Keratinocyte (primary cell): ENCODE measurements around the gene ZNF526. TPM values are rescaled to one million over a fixed set of nuclear protein-coding genes. Genes with fewer than 3 reads are reported as not detected.

Experiments used
- DNase-seq: peaks from one replicate; pipeline ENCODE4 v3.0.0-alpha.2; 2011; ENCODE audit warnings: low read depth, missing footprints, low spot score
- FAIRE-seq: peaks from 2 replicates; lab custom pipeline; 2011; peaks lifted over from hg19 to GRCh38; lab: Jason Lieb, UNC
- H2AFZ ChIP-seq: 2 replicates; pipeline ENCODE4 v1.6.0; 2012; ENCODE audit warnings: low read length, control low read depth, inconsistent platforms; ENCODE audit not compliant: control insufficient read depth
- H3K27ac ChIP-seq: 2 replicates; pipeline ENCODE4 v1.5.1; 2011; ENCODE audit warnings: low read length; ENCODE audit not compliant: control insufficient read depth, insufficient read depth
- H3K27me3 ChIP-seq: 3 replicates; pipeline ENCODE4 v1.6.0; 2011; ENCODE audit warnings: low read length; ENCODE audit not compliant: control insufficient read depth, insufficient read depth; ENCODE audit errors: extremely low read depth
- H3K36me3 ChIP-seq, 2 experiments: 2 replicates in 1 of 2; 3 replicates in 1 of 2; pipeline ENCODE4 v1.5.1; 2011; ENCODE audit warnings: low read length in 2 of 2, mild to moderate bottlenecking in 1 of 2; ENCODE audit not compliant: control insufficient read depth in 2 of 2, insufficient read depth in 2 of 2; ENCODE audit errors: extremely low read depth in 1 of 2
- H3K4me1 ChIP-seq: 3 replicates; pipeline ENCODE4 v1.5.1; 2011; ENCODE audit warnings: low read length; ENCODE audit not compliant: control insufficient read depth, insufficient read depth; ENCODE audit errors: extremely low read depth
- H3K4me2 ChIP-seq: 3 replicates; pipeline ENCODE4 v1.6.0; 2011; ENCODE audit warnings: low read depth, low read length; ENCODE audit not compliant: control insufficient read depth, insufficient read depth; ENCODE audit errors: extremely low read depth
- H3K4me3 ChIP-seq, 3 experiments: fragments of 200-600 bp in 1 of 3; sonication (generic) in 1 of 3; 2 replicates in 2 of 3; 3 replicates in 1 of 3; pipeline ENCODE4 v1.5.1; 2011 to 2016; ENCODE audit warnings: low read length in 3 of 3, mild to moderate bottlenecking in 3 of 3, control low read depth in 2 of 3, inconsistent platforms in 1 of 3, low read depth in 1 of 3, mixed read lengths in 1 of 3, mixed run types in 1 of 3, moderate library complexity in 1 of 3; ENCODE audit not compliant: control insufficient read depth in 2 of 3, insufficient read depth in 2 of 3; ENCODE audit errors: extremely low read depth in 1 of 3
- H3K79me2 ChIP-seq: 2 replicates; pipeline ENCODE4 v1.6.0; 2012; ENCODE audit warnings: low read length; ENCODE audit not compliant: control insufficient read depth, insufficient read depth
- H3K9ac ChIP-seq: 3 replicates; pipeline ENCODE4 v1.6.0; 2011; ENCODE audit warnings: low read length; ENCODE audit not compliant: control insufficient read depth, insufficient read depth; ENCODE audit errors: extremely low read depth
- H3K9me1 ChIP-seq: 3 replicates; pipeline ENCODE4 v1.6.0; 2011; ENCODE audit warnings: low read length; ENCODE audit not compliant: control insufficient read depth, insufficient read depth; ENCODE audit errors: extremely low read depth
- H3K9me3 ChIP-seq: 2 replicates; pipeline ENCODE4 v1.5.1; 2012; ENCODE audit warnings: low read depth, low read length; ENCODE audit not compliant: control insufficient read depth
- H4K20me1 ChIP-seq: 3 replicates; pipeline ENCODE4 v1.6.0; 2011; ENCODE audit warnings: low read length; ENCODE audit not compliant: control insufficient read depth, insufficient read depth; ENCODE audit errors: extremely low read depth
- EZH2 ChIP-seq: IDR thresholded peaks from one replicate; pipeline ENCODE4 v1.6.1; 2012; ENCODE audit warnings: inconsistent platforms, mild to moderate bottlenecking, low read length, moderate library complexity
- dilution Hi-C: fragments of 300-500 bp; cut with MboI; formaldehyde crosslinking; loops from one replicate; pipeline ENCODE4 v1.7.0; 2020; ENCODE audit warnings: low sequenced_read_pairs; ENCODE audit not compliant: extremely low pct_ligation_motif_present
- polyA plus RNA-seq, 5 experiments: library from polyadenylated mRNA; depleted of rRNA in 3 of 5; stranded (reverse) in 3 of 5; stranded (forward) in 1 of 5; unstranded in 1 of 5; fragments of >200 nt; gene quantifications; 1 replicate in 1 of 5; 2 replicates in 3 of 5; 3 replicates in 1 of 5; pipeline versions ENCODE4 v1.2.1 to v1.2.3, GENCODE V29; 2011 to 2012; ENCODE audit warnings: missing spikeins in 2 of 5, low read depth in 1 of 5, low replicate concordance in 1 of 5
- TF ChIP-seq, protein P1 (sequence below), 3 experiments: IDR thresholded peaks in 1 of 3; conservative IDR thresholded peaks in 1 of 3; optimal IDR thresholded peaks in 1 of 3; 2 replicates in 2 of 3; 3 replicates in 1 of 3; pipeline versions ENCODE3 to v1.5.1; 2011; ENCODE audit warnings: low read length in 3 of 3, mild to moderate bottlenecking in 3 of 3, moderate library complexity in 2 of 3, control low read depth in 1 of 3, inconsistent platforms in 1 of 3; ENCODE audit not compliant: insufficient read depth in 2 of 3; ENCODE audit errors: extremely low read depth in 1 of 3

Gene ZNF526
- polyA plus RNA-seq, 1 donor (not counting 4 experiments of a cell fraction or from before 2014, with no cell fraction given), result 5.4 TPM

DNA sequence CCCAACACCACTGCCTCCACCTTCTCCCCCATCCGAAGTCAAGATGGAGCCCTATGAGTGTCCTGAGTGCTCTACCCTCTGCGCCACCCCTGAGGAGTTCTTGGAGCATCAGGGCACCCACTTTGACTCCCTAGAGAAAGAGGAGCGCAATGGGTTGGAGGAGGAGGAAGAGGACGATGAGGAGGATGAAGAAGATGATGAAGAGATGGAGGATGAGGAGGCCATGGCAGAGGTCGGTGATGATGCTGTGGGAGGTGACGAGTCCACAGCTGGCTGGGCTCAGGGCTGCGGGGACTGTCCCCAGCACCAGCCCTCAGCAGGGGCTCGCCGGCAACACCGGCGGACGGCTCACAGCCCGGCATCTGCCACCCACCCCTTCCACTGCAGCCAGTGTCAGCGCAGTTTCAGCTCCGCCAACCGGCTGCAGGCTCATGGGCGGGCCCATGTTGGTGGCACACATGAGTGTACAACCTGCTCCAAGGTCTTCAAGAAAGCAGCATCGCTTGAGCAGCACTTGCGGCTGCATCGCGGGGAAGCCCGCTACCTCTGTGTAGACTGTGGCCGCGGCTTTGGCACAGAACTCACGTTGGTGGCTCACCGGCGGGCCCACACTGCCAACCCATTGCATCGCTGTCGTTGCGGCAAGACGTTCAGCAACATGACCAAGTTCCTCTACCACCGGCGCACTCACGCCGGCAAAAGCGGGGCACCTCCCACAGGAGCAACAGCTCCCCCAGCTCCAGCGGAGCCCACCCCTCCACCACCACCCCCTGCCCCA lies 5.0 kb downstream of the ZNF526 start:
- dilution Hi-C loops, result no loop called here
- no peaks in the 10 kb centered on the region for H3K9me3 ChIP-seq
- peaks cover 79% of the 10 kb centered on the region for H3K79me2 ChIP-seq
- H3K27me3 ChIP-seq, result no peaks in the 10 kb centered on the region
- H3K36me3 ChIP-seq, result peaks cover 28 to 37% of the 10 kb centered on the region in 2 experiments
- H2AFZ ChIP-seq, result no peak overlapping the region
- H3K9me1 ChIP-seq, result peaks cover 2% of the 10 kb centered on the region
- no peak overlapping the region for H3K4me2 ChIP-seq
- no peak overlapping the region for H3K9ac ChIP-seq
- no peak overlapping the region for H3K27ac ChIP-seq
- no peak overlapping the region for H3K4me3 ChIP-seq
- peaks cover 19% of the 10 kb centered on the region for H3K4me1 ChIP-seq
- DNase-seq (no peak), FAIRE-seq (no peak)
- TF ChIP-seq, protein P1, sequence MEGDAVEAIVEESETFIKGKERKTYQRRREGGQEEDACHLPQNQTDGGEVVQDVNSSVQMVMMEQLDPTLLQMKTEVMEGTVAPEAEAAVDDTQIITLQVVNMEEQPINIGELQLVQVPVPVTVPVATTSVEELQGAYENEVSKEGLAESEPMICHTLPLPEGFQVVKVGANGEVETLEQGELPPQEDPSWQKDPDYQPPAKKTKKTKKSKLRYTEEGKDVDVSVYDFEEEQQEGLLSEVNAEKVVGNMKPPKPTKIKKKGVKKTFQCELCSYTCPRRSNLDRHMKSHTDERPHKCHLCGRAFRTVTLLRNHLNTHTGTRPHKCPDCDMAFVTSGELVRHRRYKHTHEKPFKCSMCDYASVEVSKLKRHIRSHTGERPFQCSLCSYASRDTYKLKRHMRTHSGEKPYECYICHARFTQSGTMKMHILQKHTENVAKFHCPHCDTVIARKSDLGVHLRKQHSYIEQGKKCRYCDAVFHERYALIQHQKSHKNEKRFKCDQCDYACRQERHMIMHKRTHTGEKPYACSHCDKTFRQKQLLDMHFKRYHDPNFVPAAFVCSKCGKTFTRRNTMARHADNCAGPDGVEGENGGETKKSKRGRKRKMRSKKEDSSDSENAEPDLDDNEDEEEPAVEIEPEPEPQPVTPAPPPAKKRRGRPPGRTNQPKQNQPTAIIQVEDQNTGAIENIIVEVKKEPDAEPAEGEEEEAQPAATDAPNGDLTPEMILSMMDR (optimal IDR thresholded peaks at IDR 0.05 in 1 of 3, IDR thresholded peaks at IDR 0.05 in 1 of 3, conservative IDR thresholded peaks at IDR 0.05 in 1 of 3; ENCODE audit: extremely low read depth in 1 of 3, insufficient read depth in 2 of 3, low read length in 3 of 3), result no peak
- TF ChIP-seq EZH2, result no peak
- H4K20me1 ChIP-seq, result peaks cover 20% of the 10 kb centered on the region

DNA sequence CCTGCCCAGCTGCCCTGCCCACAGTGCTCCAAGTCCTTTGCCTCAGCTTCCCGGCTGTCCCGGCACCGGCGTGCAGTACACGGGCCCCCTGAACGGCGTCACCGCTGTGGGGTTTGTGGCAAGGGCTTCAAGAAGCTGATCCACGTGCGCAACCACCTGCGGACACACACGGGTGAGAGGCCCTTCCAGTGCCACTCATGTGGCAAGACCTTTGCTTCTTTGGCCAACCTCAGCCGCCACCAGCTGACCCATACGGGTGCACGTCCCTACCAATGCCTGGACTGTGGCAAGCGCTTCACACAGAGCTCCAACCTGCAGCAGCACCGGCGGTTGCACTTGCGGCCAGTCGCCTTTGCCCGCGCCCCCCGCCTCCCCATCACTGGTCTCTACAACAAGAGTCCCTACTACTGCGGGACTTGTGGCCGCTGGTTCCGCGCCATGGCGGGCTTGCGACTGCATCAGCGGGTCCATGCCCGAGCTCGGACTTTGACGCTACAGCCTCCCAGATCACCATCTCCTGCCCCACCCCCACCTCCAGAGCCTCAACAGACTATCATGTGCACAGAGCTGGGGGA lies 5.7 kb downstream of the ZNF526 start:
- Histone ChIP-seq H3K9ac (no peak overlapping the region), H3K79me2 (peaks cover 75% of the 10 kb centered on the region), H3K27me3 (no peaks in the 10 kb centered on the region), H2AFZ (no peak overlapping the region), H3K9me3 (no peaks in the 10 kb centered on the region), H3K36me3 (peaks cover 33 to 41% of the 10 kb centered on the region in 2 experiments), H4K20me1 (peaks cover 21% of the 10 kb centered on the region), H3K9me1 (peaks cover 2% of the 10 kb centered on the region), H3K4me3 (no peak overlapping the region), H3K4me2 (no peak overlapping the region), H3K27ac (no peak overlapping the region), H3K4me1 (peaks cover 19% of the 10 kb centered on the region)
- dilution Hi-C loops, result no loop called here
- no peak for FAIRE-seq
- no peak for DNase-seq
- TF ChIP-seq, protein P1 (optimal IDR thresholded peaks at IDR 0.05 in 1 of 3, IDR thresholded peaks at IDR 0.05 in 1 of 3, conservative IDR thresholded peaks at IDR 0.05 in 1 of 3; ENCODE audit: extremely low read depth in 1 of 3, insufficient read depth in 2 of 3, low read length in 3 of 3), result no peak
- TF ChIP-seq EZH2, result no peak
